ENCODE results near the gene OSBPL5. TPM values are rescaled to one million over a fixed set of nuclear protein-coding genes. Genes with fewer than 3 reads are reported as not detected.
A peak's percentile ranks its signal among the peaks of the same experiment; 100 is the strongest.

Gene OSBPL5
- total and polyA plus RNA-seq, 2 of the 4 experiments (the other 2 are of a cell fraction): 14.9 to 22.3 TPM

DNA sequence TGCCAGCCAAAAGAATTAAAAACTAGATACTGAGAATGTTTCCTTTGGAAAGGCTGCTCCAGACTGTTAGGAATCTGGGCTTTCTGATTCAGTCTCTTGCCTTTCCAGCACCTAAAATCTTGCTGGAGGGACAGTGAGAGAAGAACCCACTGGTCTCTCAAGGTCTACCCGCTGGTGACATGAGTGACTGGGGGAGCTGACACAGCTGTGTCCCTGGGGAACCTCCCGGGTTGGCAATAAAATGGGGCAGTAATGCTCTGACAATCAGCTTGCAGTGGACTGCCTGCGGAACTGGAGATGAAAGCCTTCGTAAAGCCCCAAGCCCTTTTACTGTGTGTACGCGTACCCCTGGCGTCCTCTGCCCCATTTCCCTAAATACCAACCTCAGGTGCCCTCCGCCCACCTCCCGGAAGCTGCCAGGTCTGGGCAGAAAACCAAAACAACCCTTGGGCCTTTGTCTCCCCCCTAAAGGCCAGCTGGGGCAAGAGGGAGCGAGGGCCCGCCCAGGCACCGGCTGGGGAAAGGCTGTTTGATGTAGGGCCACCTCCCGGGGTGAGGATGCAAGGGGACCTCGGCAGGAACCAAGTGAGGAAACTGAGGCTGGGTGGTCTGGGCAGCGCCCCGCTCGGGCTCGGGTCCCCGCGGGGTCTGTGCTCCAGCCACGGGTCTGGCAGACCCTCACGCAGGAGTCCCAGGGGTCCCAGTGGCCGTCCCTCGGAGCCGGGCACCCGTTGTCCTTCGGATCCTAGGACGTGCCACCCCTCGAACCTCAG lies 108.6 kb downstream of the OSBPL5 start:
- Histone ChIP-seq H2BK120ac (ENCODE audit: low read depth, low read length) (peak overlapping the region; percentile 65), H3K56ac (ENCODE audit: extremely low read depth, insufficient read depth, low read length) (peak overlapping the region; percentile 89; the same call in 1 of the 2 replicates), H3K27ac (ENCODE audit: insufficient read depth, low read length) (peak overlapping the region; percentile 97), H3K9me1 (ENCODE audit: insufficient read depth, low read length) (peaks cover 27% of the 10 kb centered on the region), H3K23ac (ENCODE audit: low read depth, low read length) (peak overlapping the region; percentile 91), H4K20me1 (ENCODE audit: insufficient read depth, low read length) (peaks cover 33% of the 10 kb centered on the region), H3K14ac (replicated peaks; ENCODE audit: low read depth, low read length) (peak overlapping the region; percentile 93), H3K4me3 (ENCODE audit: insufficient read depth, low read depth, low read length) (peak overlapping the region; percentile 87), H3K79me1 (ENCODE audit: low read depth in 1 of 2, low read length in 2 of 2) (peaks cover 0 to 56% of the 10 kb centered on the region in 2 experiments; a peak in 3 of 4 replicates), H4K91ac (ENCODE audit: insufficient read depth, low read depth, low read length) (peak overlapping the region; percentile 92), H2AFZ (replicated peaks; ENCODE audit: low read length, poor library complexity) (peak overlapping the region; percentile 100), H3K36me3 (ENCODE audit: control insufficient read depth, insufficient read depth, low read length) (peaks cover 17% of the 10 kb centered on the region), H2AK5ac (ENCODE audit: low read depth, low read length) (peak overlapping the region; percentile 94), H3K27me3 (ENCODE audit: control insufficient read depth, insufficient read depth, low read length) (no peaks in the 10 kb centered on the region), H3K9me3 (ENCODE audit: control insufficient read depth, insufficient read depth, low read length) (no peaks in the 10 kb centered on the region), H3K4me2 (ENCODE audit: low read depth, low read length) (peak overlapping the region; percentile 95), H3K4ac (ENCODE audit: low read depth, low read length) (peak overlapping the region; percentile 94), H4K5ac (ENCODE audit: low read depth, low read length) (peak overlapping the region; percentile 39; the same call in 1 of the 2 replicates), H3K4me1 (ENCODE audit: control insufficient read depth, insufficient read depth, low read length) (peaks cover 15% of the 10 kb centered on the region), H3K9ac (ENCODE audit: low read depth, low read length) (peak overlapping the region; percentile 96), H2BK20ac (ENCODE audit: low read depth, low read length) (no peak overlapping the region), H4K8ac (ENCODE audit: low read depth in 2 of 2, low read length in 2 of 2) (peak overlapping the region; percentile 61 to 99; a peak in 2 of 4 replicates), H2AK9ac (replicated peaks; ENCODE audit: low read depth, low read length, poor library complexity) (peak overlapping the region; percentile 100), H2BK15ac (ENCODE audit: low read depth, low read length) (peak overlapping the region; percentile 54; the same call in 1 of the 3 replicates), H2BK5ac (ENCODE audit: low read depth, low read length, poor library complexity, severe bottlenecking) (peak overlapping the region; percentile 92), H3K18ac (ENCODE audit: low read depth, low read length) (peak overlapping the region; percentile 7; the same call in 1 of the 2 replicates)
- no peak for DNase-seq
- no peak; the same call in 1 of the 2 replicates for ATAC-seq (ENCODE audit: low read depth)
- in situ Hi-C loops (cut with MboI; ENCODE audit: low sequenced_read_pairs): loop anchor here (25.0 kb wide), 1 partner anchor 356 kb away; no protein-coding TSS in a partner anchor
- no TSS peak for BruUV-seq (replicated peaks)
- POLR2A ChIA-PET (ENCODE audit: unreplicated experiment): no interaction called here
- TF ChIP-seq NFE2L2 (IDR thresholded peaks at IDR 0.05; ENCODE audit: low read depth, low read length) (no peak), RAD21 (IDR thresholded peaks at IDR 0.05; ENCODE audit: low read length) (no peak), FOS (IDR thresholded peaks at IDR 0.05; ENCODE audit: low read depth, low read length) (no peak), RCOR1 (IDR thresholded peaks at IDR 0.05; ENCODE audit: insufficient replicate concordance, low read length) (no peak), BHLHE40 (IDR thresholded peaks at IDR 0.05; ENCODE audit: low read depth, low read length) (no peak), CHD1 (IDR thresholded peaks at IDR 0.05; ENCODE audit: low read depth, low read length) (no peak)
- intact Hi-C loops (cut with micrococcal nuclease): loop anchor here (10.0 kb wide), 1 partner anchor 108 kb away; the partner anchor contains the start of gene OSBPL5
- dilution Hi-C loops (cut with HindIII; ENCODE audit: low sequenced_read_pairs, unreplicated experiment): no loop called here
- 4% methylated on average over 5 of the region's 29 CpGs; no CpG with 5 or more reads in 1 of the 2 experiments for WGBS, 2 experiments (ENCODE audit: extremely low coverage in 2 of 2, insufficient read length in 1 of 2)
- CTCF ChIA-PET: no interaction called here

Measured in IMR-90 (cell line).